VCaP (cell line): ENCODE data around the gene KIAA1549.

Source experiments
- H3K27ac ChIP-seq: fragments of 450-650 bp; 2 replicates; pipeline ENCODE4 v1.5.1; 2017
- TF ChIP-seq, protein P1 (sequence below): fragments of 450-650 bp; conservative IDR thresholded peaks from 2 replicates; pipeline ENCODE4 v1.5.1; 2017; ENCODE audit warnings: mild to moderate bottlenecking, moderate library complexity

Gene KIAA1549

DNA sequence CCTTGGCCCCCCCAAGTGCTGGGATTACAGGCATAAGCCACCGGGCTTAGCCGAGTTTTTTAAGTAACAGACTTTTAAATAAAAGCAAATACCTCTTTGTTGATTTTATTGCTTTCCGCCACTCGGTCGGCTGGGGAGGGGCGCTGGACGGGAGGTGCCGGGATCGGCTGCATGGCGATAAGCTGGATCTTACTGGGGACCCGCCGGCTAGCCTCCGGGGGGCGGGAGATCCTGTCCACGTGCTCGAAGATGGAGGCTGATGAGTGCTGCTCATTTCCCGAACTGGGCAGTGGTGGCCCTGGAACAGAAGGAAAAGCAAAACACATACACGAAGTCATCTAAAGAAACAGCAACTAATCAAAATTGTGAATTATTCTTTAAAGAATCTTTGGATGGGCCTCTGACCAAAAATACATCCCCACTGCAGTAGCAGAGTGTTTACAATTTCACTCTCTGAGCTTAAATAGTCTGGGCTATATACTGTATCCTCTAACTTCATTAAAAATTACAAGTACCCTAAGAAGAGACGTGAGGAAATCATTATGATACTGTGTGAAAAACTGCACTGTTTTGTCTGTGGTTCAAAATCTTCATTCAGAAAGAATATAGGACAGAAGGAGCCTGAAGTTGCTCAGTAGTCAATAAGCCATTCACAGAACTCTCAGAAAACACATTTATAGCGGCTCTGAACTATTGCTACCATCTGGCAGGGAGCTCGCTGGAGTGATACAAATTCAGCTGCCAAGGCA, 110.0 kb downstream of the KIAA1549 start:
- H3K27ac ChIP-seq = no peak overlapping the region
- TF ChIP-seq, protein P1, sequence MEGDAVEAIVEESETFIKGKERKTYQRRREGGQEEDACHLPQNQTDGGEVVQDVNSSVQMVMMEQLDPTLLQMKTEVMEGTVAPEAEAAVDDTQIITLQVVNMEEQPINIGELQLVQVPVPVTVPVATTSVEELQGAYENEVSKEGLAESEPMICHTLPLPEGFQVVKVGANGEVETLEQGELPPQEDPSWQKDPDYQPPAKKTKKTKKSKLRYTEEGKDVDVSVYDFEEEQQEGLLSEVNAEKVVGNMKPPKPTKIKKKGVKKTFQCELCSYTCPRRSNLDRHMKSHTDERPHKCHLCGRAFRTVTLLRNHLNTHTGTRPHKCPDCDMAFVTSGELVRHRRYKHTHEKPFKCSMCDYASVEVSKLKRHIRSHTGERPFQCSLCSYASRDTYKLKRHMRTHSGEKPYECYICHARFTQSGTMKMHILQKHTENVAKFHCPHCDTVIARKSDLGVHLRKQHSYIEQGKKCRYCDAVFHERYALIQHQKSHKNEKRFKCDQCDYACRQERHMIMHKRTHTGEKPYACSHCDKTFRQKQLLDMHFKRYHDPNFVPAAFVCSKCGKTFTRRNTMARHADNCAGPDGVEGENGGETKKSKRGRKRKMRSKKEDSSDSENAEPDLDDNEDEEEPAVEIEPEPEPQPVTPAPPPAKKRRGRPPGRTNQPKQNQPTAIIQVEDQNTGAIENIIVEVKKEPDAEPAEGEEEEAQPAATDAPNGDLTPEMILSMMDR = no peak

DNA sequence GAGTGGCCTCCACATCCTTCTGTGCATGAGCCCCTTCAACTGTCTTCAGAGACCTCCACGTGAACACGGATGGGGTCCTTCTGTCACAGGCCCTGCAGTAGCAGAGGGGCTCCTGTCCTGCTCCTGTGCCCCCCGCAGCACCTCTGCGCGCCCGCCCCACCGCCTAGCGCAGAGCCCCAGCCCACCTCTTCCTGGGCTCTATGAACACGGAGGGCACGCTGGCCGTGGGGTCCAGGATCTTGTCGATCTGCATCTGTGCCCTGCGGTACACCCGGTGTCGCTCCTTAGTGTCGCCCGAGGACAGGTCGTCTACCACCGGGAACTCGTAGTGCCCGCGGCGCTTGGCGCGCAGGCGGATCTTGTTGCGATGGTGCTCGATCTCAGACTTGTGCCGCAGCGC, 111.8 kb downstream of the KIAA1549 start:
- H3K27ac ChIP-seq = no peak overlapping the region
- TF ChIP-seq, protein P1 = no peak

DNA sequence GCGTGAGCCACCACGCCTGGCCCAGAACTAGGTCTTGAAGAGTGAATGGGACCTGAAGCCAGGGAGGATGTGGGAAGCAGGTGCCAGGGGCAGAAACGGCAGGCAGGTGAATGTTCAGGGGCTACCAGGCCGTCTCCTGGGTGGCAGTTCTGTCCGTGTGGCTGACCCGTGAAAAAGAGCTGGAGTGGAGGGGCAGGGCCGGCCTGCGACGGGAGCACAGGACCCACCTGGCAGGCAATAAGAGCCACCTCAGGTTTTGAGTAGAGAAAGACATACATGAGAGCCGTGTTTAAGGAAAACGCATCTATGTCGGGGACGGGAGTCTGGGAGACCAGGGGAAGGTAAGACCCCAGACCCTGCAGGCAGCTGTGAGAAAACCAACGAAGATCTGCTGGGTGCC, 112.5 kb downstream of the KIAA1549 start:
- no peak overlapping the region for H3K27ac ChIP-seq
- TF ChIP-seq, protein P1 = no peak

DNA sequence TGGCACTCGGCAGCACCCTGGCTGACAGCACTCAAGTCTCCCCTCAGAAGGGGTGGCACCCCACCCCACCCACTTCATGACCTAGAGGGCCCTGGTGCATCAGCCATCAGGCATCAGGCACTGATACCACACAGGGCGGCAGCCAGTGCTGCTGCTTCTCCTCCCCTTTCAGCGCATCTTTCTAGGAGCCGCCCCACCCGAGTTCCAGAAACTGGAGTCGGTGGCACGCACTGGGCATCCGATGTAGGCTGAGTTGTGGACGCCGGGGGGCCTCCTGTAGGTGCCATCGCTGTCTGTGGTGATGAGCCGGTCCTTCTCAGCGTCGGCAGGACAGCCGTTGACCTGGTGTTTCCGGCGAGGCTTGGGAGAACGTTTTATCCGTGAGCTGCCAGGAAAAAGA, 113.4 kb downstream of the KIAA1549 start:
- TF ChIP-seq, protein P1 = no peak
- no peak overlapping the region for H3K27ac ChIP-seq

DNA sequence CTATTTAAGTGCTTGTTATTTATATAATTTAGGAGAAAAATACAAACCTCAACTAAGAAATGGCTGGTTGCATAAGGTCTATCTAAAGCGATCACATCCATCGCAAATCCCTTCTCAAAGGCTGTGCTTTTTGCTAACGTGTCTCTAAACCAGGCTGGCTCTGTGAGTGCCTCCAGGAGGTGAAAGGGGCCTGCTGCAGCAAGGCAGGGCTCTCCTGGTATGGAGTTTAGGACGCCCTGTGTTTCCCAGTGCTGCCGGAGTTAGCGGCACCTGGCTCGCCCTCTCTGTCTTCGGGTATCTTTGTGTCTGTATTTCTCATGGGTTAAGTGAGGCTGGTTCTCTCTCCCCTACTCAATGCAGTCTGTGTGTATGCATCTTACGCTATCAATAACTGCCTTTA, 114.8 kb downstream of the KIAA1549 start:
- TF ChIP-seq, protein P1 = no peak
- H3K27ac ChIP-seq = no peak overlapping the region

DNA sequence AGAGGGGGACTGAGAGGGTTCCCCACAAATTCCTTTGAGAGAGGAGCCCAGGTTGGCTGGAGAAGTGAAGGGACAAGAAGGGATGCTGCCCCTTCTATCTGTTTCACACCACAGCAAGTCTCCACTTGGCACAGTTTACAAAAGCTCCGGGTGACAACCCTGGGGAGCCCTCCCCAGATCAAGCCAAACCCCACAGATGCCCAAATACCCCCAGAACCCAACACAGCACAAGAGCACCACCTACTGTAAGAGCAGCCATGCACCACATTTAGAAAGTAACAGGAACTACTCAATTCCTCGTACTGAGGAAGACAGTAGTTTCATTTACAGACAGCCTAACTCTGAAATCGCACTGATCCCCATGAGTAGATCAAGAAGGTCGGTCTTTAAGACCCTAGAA, 115.3 kb downstream of the KIAA1549 start:
- no peak overlapping the region for H3K27ac ChIP-seq
- TF ChIP-seq, protein P1 = no peak; the same call in 1 of the 2 replicates

DNA sequence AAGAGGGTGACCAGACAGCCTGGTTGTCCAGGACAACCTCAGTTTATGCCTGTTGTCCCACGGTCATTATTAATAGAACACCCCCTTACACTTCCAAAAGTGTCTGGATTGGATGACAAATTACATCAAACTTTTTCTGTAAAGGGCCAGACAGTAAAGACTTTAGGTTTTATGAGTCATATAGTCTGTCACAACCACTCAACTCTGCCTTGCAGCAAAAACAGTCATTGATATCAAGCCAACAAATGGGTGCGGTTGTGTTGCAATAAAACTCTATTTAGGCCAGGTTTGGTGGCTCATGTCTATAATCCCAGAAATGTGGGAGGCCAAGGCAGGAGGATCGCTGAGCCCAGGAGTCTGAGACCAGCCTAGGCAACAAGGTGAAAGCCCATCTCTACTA, 116.5 kb downstream of the KIAA1549 start:
- no peak overlapping the region for H3K27ac ChIP-seq
- TF ChIP-seq, protein P1 = no peak
